Fibroblast of skin of left biceps (primary cell): ENCODE measurements around the gene MIER1.

Experiments used
- DNase-seq, 2 experiments: peaks; one replicate each; pipeline ENCODE4 v3.0.0-alpha.2; 2013; ENCODE audit warnings: low read depth in 2 of 2

The MIER1 gene

DNA sequence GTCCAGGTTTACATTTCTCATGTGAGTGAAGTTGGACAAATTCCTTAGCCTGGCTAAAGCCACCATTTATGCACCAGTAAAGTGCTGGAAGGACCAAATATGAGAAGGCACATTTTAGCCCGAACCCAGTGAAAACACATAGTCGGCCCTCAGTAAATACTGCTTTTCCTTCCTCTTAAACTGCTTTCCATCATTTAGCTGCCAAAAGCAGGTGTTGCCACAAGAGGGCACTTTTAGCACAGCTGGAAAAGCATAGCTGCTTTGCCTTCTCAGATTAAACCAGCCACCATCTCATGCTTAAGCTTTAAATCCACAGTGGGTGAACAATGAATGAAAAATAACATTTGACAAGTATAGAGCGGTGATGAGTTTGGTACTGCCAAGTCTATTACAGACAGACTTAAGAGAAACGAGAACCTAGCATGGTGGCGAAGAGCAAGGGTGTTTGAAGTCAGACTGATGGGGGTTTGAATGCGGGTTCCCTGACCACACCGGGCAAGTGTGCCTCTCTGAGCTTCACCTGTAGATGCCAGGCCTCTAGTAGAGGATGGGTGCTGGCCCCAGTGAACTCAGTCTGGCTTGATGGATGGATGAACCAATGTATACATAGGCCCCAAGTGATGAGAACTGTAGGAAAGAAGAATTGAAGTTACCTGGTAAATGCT lies 71.4 kb downstream of the MIER1 start:
- peak; percentile 35 to 38 for DNase-seq

DNA sequence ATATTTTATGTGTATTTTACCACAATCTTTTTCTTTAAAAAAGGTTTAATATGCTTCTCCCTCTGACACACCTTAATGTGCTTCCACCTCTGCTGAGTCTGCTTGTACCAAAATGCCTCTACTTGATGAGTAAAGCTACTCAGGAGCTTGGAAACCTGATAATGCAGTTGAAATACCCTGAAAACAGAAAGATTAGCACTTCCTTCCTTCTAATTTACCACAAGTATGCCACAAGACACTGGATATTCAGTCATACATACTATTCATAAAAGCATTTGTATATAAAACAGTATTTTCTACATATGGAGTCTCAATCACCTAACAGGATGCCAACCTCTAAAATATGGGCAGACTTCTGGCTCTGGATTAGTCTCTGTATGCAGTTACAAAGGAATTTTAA lies 74.2 kb downstream of the MIER1 start:
- no peak for DNase-seq

DNA sequence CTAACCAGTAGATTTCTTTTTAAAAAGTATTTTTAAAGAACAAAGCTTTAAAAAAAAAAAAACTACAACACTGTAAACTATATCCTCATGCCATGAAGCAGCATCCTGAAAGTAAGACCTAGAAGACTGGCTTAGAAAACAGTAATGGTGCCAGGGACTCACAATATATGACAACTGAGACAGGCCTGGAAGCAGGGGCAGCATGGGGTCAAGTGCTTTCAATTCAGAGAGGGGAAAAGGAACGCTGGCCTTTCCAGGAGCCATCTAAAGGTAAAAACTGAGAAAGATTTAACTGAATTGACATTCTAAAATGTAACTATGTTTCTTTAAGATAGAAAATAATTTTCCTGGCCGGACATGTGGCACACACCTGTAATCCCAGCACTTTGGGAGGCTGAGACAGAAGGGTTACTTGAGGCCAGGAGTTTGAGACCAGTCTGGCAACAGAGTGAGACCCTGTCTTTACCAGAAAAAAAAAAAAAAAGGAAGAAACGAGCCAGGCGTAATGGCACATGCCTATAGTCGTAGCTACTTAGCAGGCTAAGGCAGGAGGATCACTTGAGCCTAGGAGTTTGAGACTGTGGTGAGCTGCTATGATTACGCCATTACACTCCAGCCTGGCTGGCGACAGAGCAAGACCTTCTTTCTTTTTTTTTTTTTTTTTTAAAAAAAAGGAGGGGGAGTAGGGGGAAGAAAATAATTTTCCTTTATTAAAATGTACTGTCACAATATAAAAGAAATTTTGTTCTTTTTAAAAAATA lies 75.0 kb downstream of the MIER1 start:
- no peak for DNase-seq

DNA sequence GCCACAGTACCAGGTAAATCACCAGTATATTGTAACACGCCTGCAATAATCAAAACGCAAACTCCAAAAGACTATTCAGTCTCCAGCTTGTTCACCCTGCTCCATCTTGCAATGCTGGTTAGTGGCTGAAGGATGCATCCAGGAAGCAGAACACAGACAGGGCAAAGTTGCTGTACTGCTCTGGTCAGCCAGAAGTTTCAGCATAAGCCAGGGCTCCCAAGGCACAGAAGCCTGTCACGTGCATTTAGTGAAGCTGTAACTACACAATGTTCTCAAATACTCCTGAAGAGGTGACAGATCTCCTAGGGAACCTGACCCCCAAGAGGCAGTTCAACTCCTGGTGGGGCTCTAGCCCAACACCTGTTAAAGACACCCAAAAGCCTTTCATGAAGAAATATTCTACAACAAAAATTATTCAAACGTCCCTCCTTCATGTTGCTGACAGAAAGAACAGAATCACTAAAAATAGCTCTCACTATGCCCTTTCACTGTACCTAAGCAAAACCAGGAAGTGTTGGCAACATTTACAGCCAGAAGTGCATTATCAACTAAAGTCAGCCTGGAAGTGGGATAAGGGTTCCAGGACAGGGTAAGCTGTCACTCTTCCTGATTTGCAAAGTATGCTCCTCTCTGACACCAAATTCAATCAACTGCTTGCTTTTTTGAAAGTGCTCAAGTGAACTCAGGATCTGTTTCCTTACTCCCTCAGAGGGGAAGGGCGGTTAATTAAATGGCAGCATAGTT lies 77.1 kb downstream of the MIER1 start:
- DNase-seq, result no peak

DNA sequence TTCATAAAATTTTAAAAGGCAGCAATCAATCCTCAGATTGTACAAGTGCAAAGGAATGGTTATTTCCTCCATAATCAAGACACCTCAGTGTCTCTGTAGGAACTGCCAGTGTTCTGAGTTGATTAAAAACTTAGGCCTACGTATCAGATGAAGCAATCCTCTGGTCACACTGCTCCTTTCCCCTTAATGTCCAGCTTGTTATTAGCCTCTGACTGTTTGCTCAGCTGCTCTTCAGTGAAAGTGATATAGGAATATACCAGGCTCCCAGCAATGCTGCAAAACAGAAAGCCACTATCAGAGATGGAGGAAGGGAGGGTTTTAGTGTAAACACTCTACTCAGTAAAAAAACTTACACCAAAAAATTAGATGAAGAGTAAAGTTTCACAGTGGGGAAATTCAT lies 79.4 kb downstream of the MIER1 start:
- no peak for DNase-seq

DNA sequence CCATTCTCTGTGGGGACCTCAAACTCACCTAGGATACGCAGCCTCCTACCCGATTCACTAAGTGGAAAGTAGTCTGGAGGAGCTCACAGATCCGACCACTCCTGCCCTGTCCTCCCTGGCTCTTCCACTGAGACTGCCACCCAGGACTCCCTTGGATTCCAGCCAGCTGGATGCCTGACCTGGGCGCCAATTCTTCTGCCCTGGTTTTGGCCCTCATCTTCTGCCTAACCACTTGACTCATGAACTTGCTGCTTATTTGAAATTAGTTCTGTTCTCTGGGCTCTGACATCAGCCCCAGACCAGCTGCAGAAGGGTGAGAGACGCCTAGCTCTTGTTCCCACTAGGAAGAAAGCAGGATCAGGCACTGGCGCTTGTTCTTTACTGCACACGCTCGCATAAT lies 80.3 kb downstream of the MIER1 start:
- DNase-seq, result no peak

DNA sequence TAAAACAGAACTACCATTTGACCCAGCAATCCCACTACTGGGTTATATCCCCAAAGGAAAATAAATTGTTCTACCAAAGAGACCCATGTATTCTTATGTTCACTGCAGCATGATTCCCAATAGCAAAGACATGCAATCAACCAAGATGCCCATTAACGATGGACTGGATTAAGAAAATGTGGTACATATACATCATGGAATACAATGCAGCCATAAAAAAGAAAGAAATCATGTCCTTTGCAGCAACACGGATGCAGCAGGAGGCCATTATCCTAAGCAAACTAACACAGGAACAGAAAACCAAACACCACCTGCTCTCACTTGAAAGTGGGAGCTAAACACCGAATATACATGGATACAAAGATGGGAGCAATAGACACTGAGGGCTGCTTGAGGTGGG lies 85.0 kb downstream of the MIER1 start:
- no peak for DNase-seq

DNA sequence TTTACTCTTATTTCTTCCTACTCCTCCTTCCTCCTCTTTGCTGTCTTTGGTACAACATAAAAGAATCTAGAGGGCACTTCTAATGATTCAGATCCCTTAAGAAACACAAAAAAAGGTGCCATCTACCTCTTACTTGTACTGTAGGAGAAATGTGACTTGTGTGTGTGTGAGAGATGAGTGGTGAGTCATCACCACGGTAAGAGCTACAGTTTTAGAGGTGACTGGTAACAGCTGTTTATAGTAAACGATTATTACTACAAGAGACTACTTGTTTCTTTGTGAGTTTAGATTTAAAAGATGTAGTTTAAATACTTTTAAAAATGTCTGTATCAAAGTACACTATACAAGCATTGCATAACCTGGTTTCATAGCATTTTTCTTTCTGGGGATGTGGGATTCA lies 88.8 kb downstream of the MIER1 start:
- no peak for DNase-seq

DNA sequence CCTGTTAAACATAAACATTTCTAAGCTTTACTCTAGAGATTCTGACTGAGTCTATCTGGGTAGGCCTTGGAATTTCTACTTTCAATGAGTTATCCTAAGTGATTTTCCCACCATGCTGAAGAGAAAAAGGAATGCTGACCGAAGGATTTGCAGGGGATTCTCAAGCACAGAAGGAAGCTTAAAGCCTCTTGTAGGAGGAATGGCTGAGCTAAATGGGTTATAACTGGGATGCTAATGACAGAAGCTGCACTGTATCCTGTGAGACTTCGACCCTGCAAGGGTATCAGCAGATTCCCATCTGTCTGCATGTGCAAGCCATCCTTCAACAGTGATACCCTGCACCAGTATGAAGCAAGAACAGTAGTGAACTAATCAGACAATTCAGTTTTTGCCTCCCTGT lies 93.8 kb downstream of the MIER1 start:
- DNase-seq, result no peak

DNA sequence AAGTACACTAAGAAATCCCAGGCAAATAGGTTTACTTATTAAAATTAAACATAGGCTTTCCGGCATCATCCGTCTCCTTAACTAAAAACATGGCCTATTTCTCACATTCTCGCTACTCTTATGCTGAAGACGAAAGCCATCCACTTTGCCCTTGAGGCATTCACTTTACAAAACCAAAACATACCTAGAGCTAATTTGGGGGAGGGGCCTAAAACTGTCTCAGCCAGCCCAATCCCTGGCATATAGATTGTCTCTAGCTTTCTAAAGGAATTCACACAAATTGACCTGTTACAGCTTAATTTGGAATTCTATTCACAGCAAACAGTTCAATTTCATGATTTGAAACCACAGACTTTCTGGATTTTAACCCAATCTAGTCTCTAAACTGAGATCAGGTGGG lies 94.3 kb downstream of the MIER1 start:
- DNase-seq, result no peak

DNA sequence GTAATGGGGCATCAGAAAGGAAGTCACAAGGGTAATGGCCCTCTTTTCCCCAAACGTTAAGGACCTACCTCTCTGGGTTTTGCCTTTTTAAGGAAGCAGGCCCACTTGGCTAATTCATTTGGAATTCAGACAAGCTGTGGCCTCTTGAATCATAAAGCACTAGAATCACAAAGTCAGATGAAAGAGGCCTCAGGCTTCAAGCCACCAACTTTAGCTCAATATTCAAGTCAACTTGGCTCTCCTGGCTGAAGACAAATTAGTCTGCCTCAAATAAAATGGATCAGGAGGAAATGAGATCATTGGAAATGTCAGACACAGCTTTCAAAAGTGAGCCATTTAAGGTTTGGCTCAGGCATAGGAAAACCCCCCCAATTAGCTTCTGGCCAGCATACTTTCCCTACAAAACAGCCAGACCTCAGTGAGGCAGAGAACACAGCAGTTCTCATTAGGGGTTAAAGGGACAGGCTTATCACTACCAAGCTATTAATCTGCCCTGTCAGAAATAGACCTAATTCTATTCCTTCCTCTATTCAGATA lies 94.9 kb downstream of the MIER1 start:
- DNase-seq, result peak; percentile 48

DNA sequence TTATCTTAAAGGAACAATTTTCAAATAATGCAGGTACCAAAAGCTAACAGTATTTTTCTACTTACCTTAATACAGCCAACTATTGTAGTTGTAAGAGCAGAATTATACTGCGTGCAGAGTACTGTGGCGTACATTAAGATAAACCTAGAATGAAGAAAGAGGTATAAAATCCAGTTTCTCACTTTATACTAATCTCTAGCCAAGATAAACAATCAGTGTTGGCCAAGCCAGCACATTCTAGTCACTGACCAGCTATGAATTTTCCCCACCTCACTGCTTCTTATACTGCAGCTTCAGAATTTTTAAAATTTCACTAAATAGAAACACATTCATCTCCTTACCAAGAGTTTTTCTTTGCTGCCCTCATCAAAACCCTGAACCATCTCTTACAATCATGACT lies 95.5 kb downstream of the MIER1 start:
- no peak for DNase-seq

DNA sequence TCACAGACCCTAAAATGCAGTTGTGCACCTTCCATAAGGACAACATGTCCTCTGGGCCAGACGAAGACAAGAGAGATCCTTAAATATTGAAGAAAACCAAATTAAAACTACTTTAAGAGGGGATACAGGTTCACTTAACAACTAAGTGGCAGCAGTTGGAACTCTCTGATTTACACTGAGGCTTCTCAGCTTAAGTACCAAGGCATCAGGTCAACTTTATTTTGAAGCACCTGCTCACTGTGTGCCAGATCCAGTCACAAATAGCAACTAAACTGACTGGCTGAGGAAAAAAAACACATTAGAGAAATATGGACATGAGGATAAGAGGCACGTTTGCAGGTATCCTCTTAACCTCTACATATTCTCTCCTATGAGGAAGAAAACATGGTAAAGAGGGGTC lies 96.0 kb downstream of the MIER1 start:
- no peak for DNase-seq

DNA sequence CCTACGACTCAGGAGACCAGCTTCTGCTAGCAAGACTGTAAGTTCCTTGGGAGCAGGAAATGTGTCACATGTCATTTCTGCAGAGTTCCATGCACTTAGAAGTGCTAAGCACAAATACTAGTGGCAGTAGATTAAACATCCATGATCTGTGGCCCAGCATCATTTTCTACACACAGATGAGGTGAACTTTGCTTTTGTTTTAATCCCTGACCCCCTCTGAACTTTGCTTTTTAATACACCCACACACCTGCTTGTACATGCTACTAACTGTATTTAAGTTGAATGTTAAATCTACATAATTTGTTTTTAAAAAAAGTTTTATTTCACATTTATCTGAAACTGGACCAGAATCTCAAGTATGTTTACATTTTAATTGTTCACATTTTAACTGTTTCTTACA lies 104.7 kb downstream of the MIER1 start:
- DNase-seq, result no peak

DNA sequence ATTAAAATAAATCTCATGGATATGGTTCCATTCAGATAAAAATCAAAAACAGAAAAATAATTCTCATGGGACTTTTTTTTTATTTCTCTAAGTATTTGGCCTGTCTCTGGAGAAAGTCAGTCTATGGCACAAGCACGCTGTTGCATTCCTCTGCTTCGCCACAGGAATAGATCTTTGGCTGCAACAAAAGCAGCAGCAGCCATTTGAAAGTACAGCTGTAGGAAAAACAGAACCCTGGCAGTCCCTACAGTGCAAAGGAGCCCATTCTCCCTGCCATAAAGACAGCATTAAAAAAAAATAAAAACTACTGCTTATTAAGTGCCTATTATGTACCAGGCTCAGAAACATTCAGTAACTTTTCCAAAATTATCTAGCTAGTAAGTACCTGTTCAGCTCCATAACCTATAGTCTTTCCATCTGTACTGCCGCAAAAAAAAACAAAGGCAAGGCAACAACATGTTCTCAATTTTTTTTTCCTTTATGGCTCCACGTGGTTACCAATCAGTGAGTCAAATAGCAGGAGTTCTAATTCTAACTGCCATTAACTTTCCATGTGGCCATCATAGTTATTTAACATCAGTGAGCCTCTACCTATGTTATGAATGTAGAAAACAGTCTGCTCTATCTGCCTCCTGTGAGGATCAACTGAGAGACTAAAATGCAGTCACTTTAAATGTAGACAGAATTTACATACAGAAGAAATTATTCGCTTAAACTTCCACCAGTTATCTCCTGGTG lies 106.5 kb downstream of the MIER1 start:
- no peak for DNase-seq

DNA sequence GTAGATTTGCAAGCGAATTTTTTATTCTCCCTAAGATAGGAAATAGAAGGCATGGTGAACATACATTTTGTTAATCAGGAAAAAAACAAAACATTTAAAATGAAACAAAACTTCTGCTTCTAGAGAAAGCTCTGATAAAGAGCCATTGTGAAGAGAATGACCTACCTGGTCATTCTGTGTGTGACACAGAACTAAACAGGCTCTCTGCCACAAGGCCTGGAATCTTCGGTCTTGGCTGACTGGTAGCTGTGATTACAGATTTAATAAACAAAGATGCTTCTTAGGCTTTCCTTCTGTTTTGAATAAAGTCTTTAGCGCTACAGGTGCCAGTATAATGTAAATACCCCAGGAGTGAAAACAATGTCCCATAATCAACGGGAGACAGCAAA lies 107.1 kb downstream of the MIER1 start:
- DNase-seq, result no peak
